ENCODE measurements around the gene WDR47.

- TF ChIP-seq CTCF (IDR thresholded peaks at IDR 0.05 in 4 of 5, conservative IDR thresholded peaks at IDR 0.05 in 1 of 5), result no peak
- TF ChIP-seq POLR2A (IDR thresholded peaks at IDR 0.05), result no peak
Observed at GRCh38 chr1:108947871-108948525, 93.9 kb downstream of the WDR47 start.
